Neuron (in vitro differentiated cells): ENCODE results near the gene NCAPG2.

ENCODE experiments used
- H2AFZ ChIP-seq: one replicate; pipeline ENCODE4 v1.6.1; 2013; ENCODE audit warnings: low read depth, mild to moderate bottlenecking, inconsistent platforms, low read length, moderate library complexity
- H3K27me3 ChIP-seq: one replicate; pipeline ENCODE4 v1.6.1; 2013; ENCODE audit warnings: low read length; ENCODE audit not compliant: insufficient read depth
- H3K36me3 ChIP-seq: one replicate; pipeline ENCODE4 v1.6.1; 2013; ENCODE audit warnings: low read length; ENCODE audit not compliant: insufficient read depth
- H3K4me1 ChIP-seq: one replicate; pipeline ENCODE4 v1.6.1; 2013; ENCODE audit warnings: low read length; ENCODE audit not compliant: insufficient read depth
- H3K4me3 ChIP-seq: 2 replicates; pipeline ENCODE4 v1.5.1; 2013; ENCODE audit warnings: mild to moderate bottlenecking, low read length, moderate library complexity
- H3K9me3 ChIP-seq: one replicate; pipeline ENCODE4 v1.6.1; 2013; ENCODE audit warnings: low read length

The NCAPG2 gene

DNA sequence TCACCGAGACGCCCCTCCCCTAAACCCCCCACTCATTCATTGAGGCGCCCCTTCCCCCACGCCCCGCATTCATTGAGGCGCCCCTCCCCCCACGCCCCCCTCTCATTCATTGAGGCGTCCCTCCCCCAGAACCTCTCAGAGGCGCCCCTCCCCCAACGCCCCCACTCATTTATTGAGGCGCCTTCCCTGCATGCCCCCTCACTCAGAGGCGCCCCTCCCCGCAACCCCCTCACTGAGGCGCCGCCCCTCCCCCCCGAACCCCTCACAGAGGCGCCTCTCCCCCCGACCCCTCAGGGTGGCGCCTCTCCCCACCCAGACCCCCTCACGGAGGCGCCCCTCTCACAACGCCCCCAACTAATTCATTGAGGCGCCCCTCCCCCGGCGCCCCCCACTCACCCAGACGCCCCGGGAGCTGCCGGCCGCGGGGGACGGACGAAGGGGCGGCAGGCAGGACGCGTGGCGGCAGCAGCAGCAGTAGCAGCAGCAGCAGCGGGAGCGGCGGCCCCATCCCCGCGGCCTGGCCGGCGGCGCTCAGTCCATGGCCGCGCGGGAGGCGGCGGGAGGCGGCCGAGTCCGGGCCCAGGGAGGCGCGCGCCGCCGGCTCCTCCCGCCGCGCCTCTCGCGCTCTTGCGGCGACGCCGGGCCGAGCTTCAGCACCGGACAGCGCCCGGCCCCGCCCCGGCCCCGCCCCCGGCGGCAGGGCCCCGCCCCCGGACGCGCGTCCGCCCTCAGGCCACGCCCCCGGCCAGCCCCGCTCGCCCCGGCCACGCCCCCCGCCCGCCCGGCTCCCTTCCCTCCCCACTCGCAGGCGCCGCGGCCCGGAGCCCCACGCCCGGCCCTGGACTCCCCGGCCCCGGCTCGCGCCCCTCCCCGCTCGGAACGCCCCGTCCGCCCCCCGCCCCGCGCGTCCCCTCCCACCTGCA lies 117.2 kb downstream of the NCAPG2 start, which contains the start of gene PTPRN2:
TSS of gene PTPRN2 (minus strand) at position 662 of the 923 bp plus-strand sequence.
- Histone ChIP-seq H3K27me3 (peaks cover 18% of the 10 kb centered on the region), H3K4me1 (no peaks in the 10 kb centered on the region), H3K9me3 (no peaks in the 10 kb centered on the region), H3K36me3 (no peaks in the 10 kb centered on the region), H3K4me3 (peak within 1 kb of the TSS; percentile 43), H2AFZ (no peak within 1 kb of the TSS)

DNA sequence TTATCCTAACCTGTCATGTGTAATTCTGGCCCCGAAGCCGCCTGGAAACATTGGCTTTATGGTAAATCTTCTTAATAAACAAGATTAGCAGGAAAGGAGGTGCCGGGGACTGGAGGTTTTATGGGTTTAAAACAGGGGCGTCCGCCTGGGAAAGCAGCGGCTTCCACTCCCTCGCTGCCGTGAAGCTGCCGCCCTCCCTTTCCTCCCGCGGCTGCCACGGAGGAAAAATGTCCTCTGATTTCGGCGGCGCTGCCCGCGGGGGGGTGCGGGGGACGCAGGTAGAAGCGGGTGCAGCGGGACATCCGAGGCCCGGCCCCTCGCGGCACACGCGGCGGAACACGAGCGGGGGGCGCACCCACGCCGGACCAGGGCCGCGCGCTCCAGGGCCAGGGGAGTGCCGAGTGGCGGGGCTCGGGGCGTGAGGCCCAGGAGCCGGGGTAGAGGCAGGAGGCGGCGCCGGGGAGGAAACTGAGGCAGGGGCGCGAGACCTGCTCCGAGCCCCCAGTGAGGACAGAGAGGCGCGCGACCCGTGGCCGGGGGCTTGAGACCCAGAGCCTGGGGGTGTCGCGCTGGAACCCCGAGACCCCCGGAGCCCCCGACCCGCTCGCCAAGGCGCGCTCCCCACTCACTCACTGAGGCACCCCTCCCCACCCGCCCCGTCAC lies 118.0 kb downstream of the NCAPG2 start:
- H3K9me3 ChIP-seq: no peaks in the 10 kb centered on the region
- H2AFZ ChIP-seq: no peak overlapping the region
- H3K4me3 ChIP-seq: peak overlapping the region; percentile 21
- H3K36me3 ChIP-seq: no peaks in the 10 kb centered on the region
- peaks cover 18% of the 10 kb centered on the region for H3K27me3 ChIP-seq
- H3K4me1 ChIP-seq: no peaks in the 10 kb centered on the region

DNA sequence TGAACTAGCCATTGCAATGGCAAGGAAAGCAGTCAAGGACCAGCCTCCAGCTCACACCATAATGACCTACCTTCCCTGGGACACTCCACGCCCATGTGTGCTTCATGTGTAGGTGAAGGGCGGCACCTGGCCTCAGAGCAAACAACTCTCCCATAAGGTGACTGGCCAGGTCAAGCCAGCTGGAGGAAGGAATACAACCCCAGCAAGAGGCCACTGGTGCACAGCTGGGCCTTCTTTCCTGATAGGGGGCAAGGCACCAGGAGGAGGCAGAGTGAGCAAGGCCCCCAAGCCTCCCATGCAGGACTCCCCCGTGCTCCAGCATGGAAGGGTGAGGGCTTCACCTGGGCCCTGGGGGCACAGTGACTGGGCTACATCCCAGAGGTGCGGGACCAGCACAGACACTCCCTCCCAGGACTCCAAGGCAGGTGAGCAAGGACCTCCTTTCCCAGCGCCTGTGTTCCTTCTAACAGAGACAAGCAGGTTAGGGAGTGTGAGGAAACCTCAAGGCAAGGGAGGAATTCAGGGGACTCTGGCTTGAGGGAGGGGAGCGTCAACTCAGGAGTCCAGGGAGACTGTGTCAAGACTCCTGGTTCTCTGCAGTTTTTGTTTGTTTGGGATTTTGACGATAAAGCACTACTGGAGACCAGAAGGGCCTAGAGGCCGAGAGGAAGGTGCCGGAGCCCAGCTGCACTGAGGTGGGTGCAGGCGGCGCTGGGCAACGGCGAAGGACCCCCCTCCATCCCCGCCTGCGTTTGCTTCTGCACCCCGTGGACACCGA lies 118.7 kb downstream of the NCAPG2 start:
- H3K4me1 ChIP-seq: no peaks in the 10 kb centered on the region
- H3K4me3 ChIP-seq: no peak overlapping the region
- H3K9me3 ChIP-seq: no peaks in the 10 kb centered on the region
- no peak overlapping the region for H2AFZ ChIP-seq
- H3K36me3 ChIP-seq: no peaks in the 10 kb centered on the region
- peaks cover 18% of the 10 kb centered on the region for H3K27me3 ChIP-seq

DNA sequence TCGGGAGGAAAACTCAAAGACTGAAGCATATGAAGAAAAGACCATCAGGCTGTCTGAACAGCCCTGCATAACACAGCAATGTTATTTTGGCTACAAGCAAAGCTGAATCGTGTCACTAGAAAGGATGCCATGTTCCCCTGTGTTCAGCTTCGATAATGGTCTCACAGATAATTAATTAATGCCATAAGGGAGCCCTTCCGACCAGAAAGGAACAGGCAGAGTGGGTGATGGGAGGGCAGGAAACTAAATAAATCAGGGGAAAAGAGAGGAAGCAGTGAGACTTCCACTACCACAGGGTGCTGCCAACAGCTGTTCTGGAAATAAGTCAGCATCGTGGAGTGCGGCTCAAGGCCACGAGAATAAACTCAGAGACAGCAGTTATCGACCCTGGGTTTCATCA lies 120.2 kb downstream of the NCAPG2 start:
- Histone ChIP-seq H3K9me3 (peaks cover 4% of the 10 kb centered on the region), H3K4me3 (no peak overlapping the region)

DNA sequence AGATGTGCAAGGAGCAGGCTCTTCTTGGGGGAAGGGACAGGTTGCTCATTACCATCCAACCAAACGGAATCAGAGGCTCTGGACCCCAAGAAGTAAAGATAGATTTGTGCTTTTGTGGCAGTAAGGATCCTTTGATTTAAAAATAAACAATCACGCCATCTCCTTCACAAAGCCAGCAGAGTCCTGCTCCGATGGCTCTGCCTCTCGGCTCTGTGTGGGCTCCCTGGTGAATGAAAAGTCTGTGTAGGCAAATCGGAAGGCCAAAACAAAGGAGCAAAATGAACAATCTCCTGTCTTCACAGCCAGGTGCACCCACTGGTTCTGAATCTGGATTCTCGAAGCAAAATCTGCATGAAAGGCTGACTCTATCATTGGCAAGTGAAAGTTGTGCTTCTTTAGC lies 120.8 kb downstream of the NCAPG2 start:
- Histone ChIP-seq H3K4me1 (no peaks in the 10 kb centered on the region), H3K27me3 (peaks cover 14% of the 10 kb centered on the region), H3K4me3 (no peak overlapping the region), H2AFZ (no peak overlapping the region), H3K36me3 (no peaks in the 10 kb centered on the region), H3K9me3 (peaks cover 4% of the 10 kb centered on the region)

More for the DNA sequence above, 120.2 kb downstream of the NCAPG2 start:
- peaks cover 18% of the 10 kb centered on the region for H3K27me3 ChIP-seq
- no peaks in the 10 kb centered on the region for H3K4me1 ChIP-seq
- H2AFZ ChIP-seq: no peak overlapping the region
- H3K36me3 ChIP-seq: no peaks in the 10 kb centered on the region

DNA sequence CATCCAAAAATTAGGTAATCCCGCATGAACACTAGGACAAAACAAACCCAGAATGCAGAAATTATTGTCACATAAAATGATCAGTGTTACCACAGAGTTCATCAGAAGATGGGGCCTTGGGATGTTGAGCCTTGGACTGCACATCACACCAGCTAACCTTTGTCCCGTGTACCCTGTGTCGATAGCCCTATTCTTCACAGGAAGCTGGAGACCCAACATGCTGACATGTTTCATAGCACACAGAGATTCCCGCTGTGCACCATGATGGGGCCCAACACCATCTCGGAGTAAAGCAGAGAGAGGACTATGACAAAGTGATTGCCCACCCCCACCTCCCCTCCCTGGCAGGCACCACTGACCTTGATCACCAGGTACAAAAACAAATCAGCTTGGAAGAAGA lies 121.5 kb downstream of the NCAPG2 start:
- H3K9me3 ChIP-seq: peaks cover 4% of the 10 kb centered on the region
- no peak overlapping the region for H2AFZ ChIP-seq

DNA sequence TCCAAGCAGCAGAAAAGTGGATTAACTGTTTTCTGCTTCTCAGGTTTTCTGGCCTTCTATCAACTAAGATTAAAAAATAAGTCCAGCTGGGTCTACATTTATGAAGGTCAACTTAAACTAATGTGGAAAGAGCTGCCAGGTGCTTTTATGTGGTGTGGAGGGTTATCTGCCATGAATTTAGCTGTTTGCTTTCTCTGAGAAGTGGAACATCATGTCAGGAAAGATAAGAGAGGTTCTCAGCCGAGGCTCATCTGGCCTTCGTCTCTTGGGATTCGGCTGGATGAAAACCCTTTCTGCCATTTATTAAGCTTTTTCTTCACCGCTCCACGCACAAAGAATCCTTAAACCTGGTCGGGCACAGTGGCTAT lies 122.5 kb downstream of the NCAPG2 start:
- Histone ChIP-seq H2AFZ (no peak overlapping the region), H3K4me3 (no peak overlapping the region), H3K9me3 (peaks cover 4% of the 10 kb centered on the region)

More for the DNA sequence above, 121.5 kb downstream of the NCAPG2 start:
- no peaks in the 10 kb centered on the region for H3K36me3 ChIP-seq
- peaks cover 8% of the 10 kb centered on the region for H3K27me3 ChIP-seq
- no peaks in the 10 kb centered on the region for H3K4me1 ChIP-seq
- no peak overlapping the region for H3K4me3 ChIP-seq

DNA sequence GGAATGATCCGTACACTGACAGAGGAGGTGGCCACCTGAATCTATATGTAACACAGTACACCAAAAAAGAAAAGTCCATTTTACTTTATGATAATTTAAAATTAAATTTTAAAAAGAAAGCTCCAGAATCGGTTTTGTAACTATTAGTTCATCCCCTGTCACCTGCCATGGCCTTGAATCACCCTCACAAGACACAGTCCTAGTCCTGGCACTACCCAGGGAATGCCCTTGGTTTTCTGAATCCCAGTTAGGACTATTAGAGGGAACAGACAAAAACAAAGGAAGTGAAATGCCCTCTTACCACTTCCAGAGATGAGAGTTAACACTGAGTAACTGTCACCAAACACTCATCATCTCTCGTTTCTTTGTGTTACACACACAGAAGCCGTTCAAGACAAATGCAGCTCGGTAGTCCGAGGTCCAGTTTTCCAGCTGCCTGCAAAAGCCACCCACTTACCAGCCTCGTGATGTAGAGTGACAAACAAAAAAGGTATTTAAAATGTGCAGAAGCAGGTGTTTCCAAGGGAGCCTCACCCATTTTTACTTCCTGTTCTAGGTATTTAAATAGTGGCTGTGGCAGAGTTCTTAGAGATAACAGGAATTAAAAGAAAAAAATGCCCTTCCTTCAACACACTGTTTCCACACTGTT lies 123.0 kb downstream of the NCAPG2 start:
- no peaks in the 10 kb centered on the region for H3K36me3 ChIP-seq
- no peaks in the 10 kb centered on the region for H3K4me1 ChIP-seq
- H2AFZ ChIP-seq: no peak overlapping the region
- peaks cover 7% of the 10 kb centered on the region for H3K27me3 ChIP-seq
- H3K4me3 ChIP-seq: no peak overlapping the region
- peaks cover 4% of the 10 kb centered on the region for H3K9me3 ChIP-seq

More for the DNA sequence above, 122.5 kb downstream of the NCAPG2 start:
- Histone ChIP-seq H3K36me3 (no peaks in the 10 kb centered on the region), H3K4me1 (no peaks in the 10 kb centered on the region), H3K27me3 (peaks cover 7% of the 10 kb centered on the region)
